ENCODE measurements around the gene ST6GALNAC6. TPM values are rescaled to one million over a fixed set of nuclear protein-coding genes. Genes with fewer than 3 reads are reported as not detected.

Gene ST6GALNAC6
- total and polyA plus RNA-seq, 5 donors from 2014 or later = 43.7 to 136 (median 48.6) TPM

- Mint-ChIP-seq H3K27ac (peak overlapping the region; percentile 100), H3K36me3 (no peaks in the 10 kb centered on the region), H3K4me3 (peak overlapping the region; percentile 89 to 97 (median 95)), H3K4me1 (peaks cover 4 to 64% (median 27%) of the 10 kb centered on the region in 4 donors), H3K9me3 (no peaks in the 10 kb centered on the region), H3K27me3 (no peaks in the 10 kb centered on the region)
- no peaks in the 10 kb centered on the region for H3K36me3 ChIP-seq (ENCODE audit: control insufficient read depth, insufficient read depth, low read length)
- ATAC-seq (ENCODE audit: low read depth in 2 of 2) = peak; percentile 49 to 52
- no peaks in the 10 kb centered on the region for H3K27me3 ChIP-seq (ENCODE audit: control insufficient read depth, insufficient read depth, low read length)
- no peaks in the 10 kb centered on the region for H3K9me3 ChIP-seq (ENCODE audit: control insufficient read depth in 2 of 2, low read length in 2 of 2)
- peak; percentile 49 to 86 (median 57) for DNase-seq
- peak overlapping the region; percentile 89 for H3K4me3 ChIP-seq (ENCODE audit: low read depth, low read length)
- peak overlapping the region; percentile 98 for H3K27ac ChIP-seq (ENCODE audit: insufficient read depth, low read length, poor library complexity, severe bottlenecking)
- H3K4me1 ChIP-seq (ENCODE audit: control insufficient read depth, insufficient read depth, low read length, poor library complexity, severe bottlenecking) = peaks cover 63% of the 10 kb centered on the region
These were observed 5.8 kb upstream of the ST6GALNAC6 start for GRCh38 chr9:127905004-127905728.

- H3K36me3 ChIP-seq (ENCODE audit: control insufficient read depth, insufficient read depth, low read length) = no peaks in the 10 kb centered on the region
- H3K4me3 Mint-ChIP-seq = peak overlapping the region; percentile 89 to 97 (median 95)
- H3K4me1 Mint-ChIP-seq = peaks cover 4 to 67% (median 27%) of the 10 kb centered on the region in 4 donors
- H3K9me3 Mint-ChIP-seq = no peaks in the 10 kb centered on the region
- peak overlapping the region; percentile 98 for H3K27ac ChIP-seq (ENCODE audit: insufficient read depth, low read length, poor library complexity, severe bottlenecking)
- H3K27me3 ChIP-seq (ENCODE audit: control insufficient read depth, insufficient read depth, low read length) = no peaks in the 10 kb centered on the region
- peak overlapping the region; percentile 89 for H3K4me3 ChIP-seq (ENCODE audit: low read depth, low read length)
- H3K27me3 Mint-ChIP-seq = no peaks in the 10 kb centered on the region
- no peak for ATAC-seq (ENCODE audit: low read depth in 2 of 2)
- no peaks in the 10 kb centered on the region for H3K9me3 ChIP-seq (ENCODE audit: control insufficient read depth in 2 of 2, low read length in 2 of 2)
- H3K4me1 ChIP-seq (ENCODE audit: control insufficient read depth, insufficient read depth, low read length, poor library complexity, severe bottlenecking) = peaks cover 63% of the 10 kb centered on the region
- no peak for DNase-seq
- H3K36me3 Mint-ChIP-seq = no peaks in the 10 kb centered on the region
- H3K27ac Mint-ChIP-seq = peak overlapping the region; percentile 100
These were observed 5.2 kb upstream of the ST6GALNAC6 start for GRCh38 chr9:127904561-127905003.

GRCh38 chr9:127903557-127904475 is 4.4 kb upstream of the ST6GALNAC6 start:
- H3K27ac ChIP-seq (ENCODE audit: insufficient read depth, low read length, poor library complexity, severe bottlenecking) = peak overlapping the region; percentile 98
- H3K9me3 ChIP-seq (ENCODE audit: control insufficient read depth in 2 of 2, low read length in 2 of 2) = no peaks in the 10 kb centered on the region
- H3K4me1 Mint-ChIP-seq = peaks cover 4 to 66% (median 27%) of the 10 kb centered on the region in 4 donors
- DNase-seq = peak in 2 of 3 donors; percentile 48 to 90
- H3K27me3 Mint-ChIP-seq = no peaks in the 10 kb centered on the region
- H3K27me3 ChIP-seq (ENCODE audit: control insufficient read depth, insufficient read depth, low read length) = no peaks in the 10 kb centered on the region
- peak overlapping the region; percentile 100 for H3K27ac Mint-ChIP-seq
- peaks cover 66% of the 10 kb centered on the region for H3K4me1 ChIP-seq (ENCODE audit: control insufficient read depth, insufficient read depth, low read length, poor library complexity, severe bottlenecking)
- no peaks in the 10 kb centered on the region for H3K9me3 Mint-ChIP-seq
- H3K36me3 ChIP-seq (ENCODE audit: control insufficient read depth, insufficient read depth, low read length) = no peaks in the 10 kb centered on the region
- ATAC-seq (ENCODE audit: low read depth in 2 of 2) = no peak
- peak overlapping the region; percentile 89 for H3K4me3 ChIP-seq (ENCODE audit: low read depth, low read length)
- H3K36me3 Mint-ChIP-seq = no peaks in the 10 kb centered on the region
- peak overlapping the region; percentile 89 to 97 (median 95) for H3K4me3 Mint-ChIP-seq

GRCh38 chr9:127898433-127899127 is 823 bp downstream of the ST6GALNAC6 start:
- peaks cover 27% of the 10 kb centered on the region for H3K36me3 ChIP-seq (ENCODE audit: control insufficient read depth, insufficient read depth, low read length)
- H3K9me3 ChIP-seq (ENCODE audit: control insufficient read depth in 2 of 2, low read length in 2 of 2) = peaks cover 6 to 23% of the 10 kb centered on the region in 2 experiments
- H3K27ac ChIP-seq (ENCODE audit: insufficient read depth, low read length, poor library complexity, severe bottlenecking) = peak overlapping the region; percentile 51
- no peaks in the 10 kb centered on the region for H3K27me3 ChIP-seq (ENCODE audit: control insufficient read depth, insufficient read depth, low read length)
- no peak for DNase-seq
- H3K4me3 ChIP-seq (ENCODE audit: low read depth, low read length) = peak overlapping the region; percentile 30
- ATAC-seq (ENCODE audit: low read depth in 2 of 2) = no peak
- peak overlapping the region; percentile 89 to 93 (median 92) for H3K4me3 Mint-ChIP-seq
- H3K4me1 ChIP-seq (ENCODE audit: control insufficient read depth, insufficient read depth, low read length, poor library complexity, severe bottlenecking) = peaks cover 48% of the 10 kb centered on the region
- peaks cover 30% of the 10 kb centered on the region for H3K36me3 Mint-ChIP-seq
- H3K4me1 Mint-ChIP-seq = peaks cover 0 to 55% (median 16%) of the 10 kb centered on the region in 4 donors
- H3K27ac Mint-ChIP-seq = peak overlapping the region; percentile 69 to 89 (median 85)
- H3K9me3 Mint-ChIP-seq = peaks cover 0 to 14% (median 0%) of the 10 kb centered on the region in 7 donors
- H3K27me3 Mint-ChIP-seq = no peaks in the 10 kb centered on the region

GRCh38 chr9:127897193-127897692 is 2.2 kb downstream of the ST6GALNAC6 start:
- peak overlapping the region; percentile 65 to 92 (median 86) for H3K4me3 Mint-ChIP-seq

GRCh38 chr9:127896395-127897192 is 2.8 kb downstream of the ST6GALNAC6 start:
- ATAC-seq (ENCODE audit: low read depth in 2 of 2) = no peak

More at GRCh38 chr9:127897193-127897692, 2.2 kb downstream of the ST6GALNAC6 start:
- Mint-ChIP-seq H3K36me3 (peaks cover 43% of the 10 kb centered on the region), H3K9me3 (peaks cover 0 to 23% (median 0%) of the 10 kb centered on the region in 7 donors), H3K27ac (no peak overlapping the region), H3K4me1 (peaks cover 4 to 57% (median 17%) of the 10 kb centered on the region in 4 donors), H3K27me3 (no peaks in the 10 kb centered on the region)
- peak overlapping the region; percentile 23 for H3K27ac ChIP-seq (ENCODE audit: insufficient read depth, low read length, poor library complexity, severe bottlenecking)
- peaks cover 37% of the 10 kb centered on the region for H3K4me1 ChIP-seq (ENCODE audit: control insufficient read depth, insufficient read depth, low read length, poor library complexity, severe bottlenecking)
- no peak for DNase-seq
- H3K36me3 ChIP-seq (ENCODE audit: control insufficient read depth, insufficient read depth, low read length) = peaks cover 40% of the 10 kb centered on the region
- H3K27me3 ChIP-seq (ENCODE audit: control insufficient read depth, insufficient read depth, low read length) = no peaks in the 10 kb centered on the region
- no peak for ATAC-seq (ENCODE audit: low read depth in 2 of 2)
- peaks cover 6 to 28% of the 10 kb centered on the region in 2 experiments for H3K9me3 ChIP-seq (ENCODE audit: control insufficient read depth in 2 of 2, low read length in 2 of 2)
- no peak overlapping the region for H3K4me3 ChIP-seq (ENCODE audit: low read depth, low read length)

More at GRCh38 chr9:127896395-127897192, 2.8 kb downstream of the ST6GALNAC6 start:
- Mint-ChIP-seq H3K4me3 (peak overlapping the region in 3 of 4 donors; percentile 23 to 78 (median 29)), H3K27me3 (no peaks in the 10 kb centered on the region), H3K9me3 (peaks cover 0 to 23% (median 0%) of the 10 kb centered on the region in 7 donors), H3K27ac (peak overlapping the region in 2 of 3 donors; percentile 62 to 77), H3K4me1 (peaks cover 6 to 51% (median 15%) of the 10 kb centered on the region in 4 donors), H3K36me3 (peaks cover 44% of the 10 kb centered on the region)
- Histone ChIP-seq H3K36me3 (ENCODE audit: control insufficient read depth, insufficient read depth, low read length) (peaks cover 43% of the 10 kb centered on the region), H3K27me3 (ENCODE audit: control insufficient read depth, insufficient read depth, low read length) (no peaks in the 10 kb centered on the region), H3K4me1 (ENCODE audit: control insufficient read depth, insufficient read depth, low read length, poor library complexity, severe bottlenecking) (peaks cover 31% of the 10 kb centered on the region), H3K27ac (ENCODE audit: insufficient read depth, low read length, poor library complexity, severe bottlenecking) (peak overlapping the region; percentile 23), H3K4me3 (ENCODE audit: low read depth, low read length) (no peak overlapping the region), H3K9me3 (ENCODE audit: control insufficient read depth in 2 of 2, low read length in 2 of 2) (peaks cover 6 to 28% of the 10 kb centered on the region in 2 experiments)
- no peak for DNase-seq
